GM23338 (cell line): ENCODE results near the gene IGF2R. TPM values are rescaled to one million over a fixed set of nuclear protein-coding genes. Genes with fewer than 3 reads are reported as not detected.

Source experiments
- ATAC-seq: fragments of 200-7000 bp; cut with Tn5 transposase; 3 replicates; pipeline ENCODE4 v1.9.1; 2020
- DNase-seq: peaks from one replicate; pipeline ENCODE4 v3.0.0-alpha.2; 2015; ENCODE audit warnings: low spot score
- H2AFZ ChIP-seq: fragments of 200-600 bp; sonication (generic); 2 replicates; pipeline ENCODE4 v1.8.0; 2016; ENCODE audit warnings: antibody characterized with exemption, mild to moderate bottlenecking, moderate library complexity
- H3F3A ChIP-seq: fragments of 200-600 bp; sonication (generic); replicated peaks from 2 replicates; pipeline ENCODE4 v1.8.0; 2017; ENCODE audit warnings: antibody characterized with exemption, mixed run types, low read depth
- H3K27ac ChIP-seq: fragments of 200-600 bp; sonication (generic); 2 replicates; pipeline ENCODE4 v1.6.1; 2016; ENCODE audit warnings: low read depth
- H3K27me3 ChIP-seq: fragments of 200-600 bp; sonication (generic); 2 replicates; pipeline ENCODE4 v1.8.0; 2016; ENCODE audit warnings: mild to moderate bottlenecking, mixed run types, moderate library complexity; ENCODE audit not compliant: insufficient read depth
- H3K36me3 ChIP-seq: fragments of 200-600 bp; sonication (generic); 2 replicates; pipeline ENCODE4 v1.8.0; 2016; ENCODE audit warnings: mild to moderate bottlenecking; ENCODE audit not compliant: insufficient read depth
- H3K4me1 ChIP-seq: fragments of 200-600 bp; sonication (generic); 2 replicates; pipeline ENCODE4 v1.8.0; 2016; ENCODE audit warnings: mild to moderate bottlenecking, moderate library complexity; ENCODE audit not compliant: insufficient read depth
- H3K4me2 ChIP-seq: fragments of 200-600 bp; sonication (generic); 2 replicates; pipeline ENCODE4 v1.7.1; 2017; ENCODE audit warnings: mixed run types
- H3K4me3 ChIP-seq: fragments of 200-600 bp; sonication (generic); 2 replicates; pipeline ENCODE4 v1.6.1; 2016; ENCODE audit warnings: mixed run types
- H3K79me2 ChIP-seq: fragments of 200-600 bp; sonication (generic); replicated peaks from 2 replicates; pipeline ENCODE4 v1.8.0; 2017; ENCODE audit warnings: mild to moderate bottlenecking; ENCODE audit not compliant: insufficient read depth
- H3K9me2 ChIP-seq: fragments of 200-600 bp; sonication (generic); 2 replicates; pipeline ENCODE4 v1.8.0; 2017; ENCODE audit not compliant: insufficient read depth
- H4K20me1 ChIP-seq: fragments of 200-600 bp; sonication (generic); replicated peaks from 2 replicates; pipeline ENCODE4 v1.8.0; 2017; ENCODE audit warnings: mild to moderate bottlenecking; ENCODE audit not compliant: insufficient read depth
- H3K27ac Mint-ChIP-seq: 2 replicates; pipeline ENCODE4 v1.8.0; 2020; ENCODE audit warnings: inconsistent platforms, mild to moderate bottlenecking, moderate library complexity, mixed read lengths
- H3K27me3 Mint-ChIP-seq: 3 replicates; pipeline ENCODE4 v1.8.0; 2022; ENCODE audit warnings: low read depth, mild to moderate bottlenecking, moderate library complexity, mixed read lengths, inconsistent platforms; ENCODE audit not compliant: insufficient read depth, poor library complexity
- H3K36me3 Mint-ChIP-seq: 3 replicates; pipeline ENCODE4 v1.8.0; 2021; ENCODE audit warnings: low read depth, mild to moderate bottlenecking, inconsistent platforms, moderate library complexity, mixed read lengths
- H3K4me1 Mint-ChIP-seq: 3 replicates; pipeline ENCODE4 v1.8.0; 2020; ENCODE audit warnings: mild to moderate bottlenecking, inconsistent platforms, mixed read lengths
- H3K4me3 Mint-ChIP-seq: 3 replicates; pipeline ENCODE4 v1.8.0; 2021; ENCODE audit warnings: moderate library complexity, mild to moderate bottlenecking, inconsistent platforms, mixed read lengths
- H3K9me3 Mint-ChIP-seq: 3 replicates; pipeline ENCODE4 v1.8.0; 2020; ENCODE audit warnings: moderate library complexity, mild to moderate bottlenecking, inconsistent platforms, mixed read lengths
- NANOG ChIP-seq: IDR thresholded peaks from 2 replicates; pipeline ENCODE4 v1.6.1; 2016; ENCODE audit warnings: antibody characterized with exemption, borderline replicate concordance
- ZNF114 ChIP-seq: fragments of 250-450 bp; sonication (Bioruptor Pico); IDR thresholded peaks from 2 replicates; pipeline ENCODE4 v1.5.0; 2020; ENCODE audit warnings: mild to moderate bottlenecking, moderate library complexity
- ZNF331 ChIP-seq: fragments of 250-450 bp; sonication (Bioruptor Pico); IDR thresholded peaks from 2 replicates; pipeline ENCODE4 v1.5.0; 2020; ENCODE audit warnings: low read depth, mild to moderate bottlenecking, moderate library complexity
- polyA plus RNA-seq: library from polyadenylated mRNA; unstranded; fragments of >200 nt; fragmentation: Nextera tagmentation; extraction: Ambion mirVana; gene quantifications from 2 replicates; pipeline ENCODE4 v1.2.1, GENCODE V29; 2016
- total RNA-seq: library from RNA; depleted of rRNA; stranded (reverse); fragments of >200 nt; shearing (Covaris generic); gene quantifications from 2 replicates; pipeline ENCODE4 v1.2.3, GENCODE V29; 2014
- TF ChIP-seq, protein P1 (sequence below): fragments of 250-450 bp; sonication (Bioruptor Pico); IDR thresholded peaks from 2 replicates; pipeline ENCODE4 v1.5.0; 2020; ENCODE audit warnings: mild to moderate bottlenecking, moderate library complexity
- TF ChIP-seq, protein P2 (sequence below), 2 experiments: fragments of 200-600 bp in 1 of 2; sonication (generic) in 1 of 2; conservative IDR thresholded peaks; 2 replicates each; pipeline versions ENCODE4 v1.5.1 to v1.6.1; 2016 to 2017; ENCODE audit warnings: antibody characterized with exemption in 2 of 2, low read depth in 2 of 2, mild to moderate bottlenecking in 2 of 2, moderate library complexity in 1 of 2
- TF ChIP-seq, protein P3 (sequence below): IDR thresholded peaks from 2 replicates; pipeline ENCODE4 v1.6.1; 2016; ENCODE audit warnings: antibody characterized with exemption

Gene IGF2R
- total and polyA plus RNA-seq, 2 experiments from 2014 or later: 12.5 to 76.4 TPM

DNA sequence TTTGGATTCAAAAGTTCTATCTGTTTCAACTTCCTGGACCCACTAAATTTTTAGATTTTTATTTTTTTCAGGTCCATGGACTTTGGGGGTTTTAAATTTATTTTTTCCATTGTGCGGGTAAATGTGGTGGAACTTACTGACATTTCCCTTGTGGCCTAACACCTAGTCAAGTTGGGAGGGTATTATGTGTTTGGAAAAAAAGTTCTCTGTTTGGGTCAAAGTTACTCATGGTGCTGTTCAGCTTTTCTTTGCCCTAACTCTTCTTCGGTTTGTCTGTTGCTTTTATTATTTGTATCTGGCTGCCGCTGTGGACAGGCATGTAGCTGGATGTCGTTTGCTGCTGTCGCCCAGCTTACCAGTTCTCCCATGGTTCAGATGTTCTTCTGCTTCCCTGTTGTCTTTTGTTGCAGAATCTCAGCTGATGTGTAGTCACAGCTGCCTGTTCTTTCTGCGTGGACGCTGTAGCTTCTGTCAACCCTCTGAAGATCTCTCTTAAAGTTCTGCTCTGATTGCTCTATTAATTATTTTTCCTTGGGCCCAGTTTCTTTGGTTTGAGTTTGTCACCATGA is 7.9 kb downstream of the IGF2R start:
- H3K27me3 Mint-ChIP-seq: peaks cover 14% of the 10 kb centered on the region
- Histone ChIP-seq H3K79me2 (peaks cover 100% of the 10 kb centered on the region), H3K4me2 (peak overlapping the region; percentile 28; the same call in 1 of the 2 replicates), H3K9me2 (no peaks in the 10 kb centered on the region), H3K27ac (no peak overlapping the region; the same call in 1 of the 2 replicates), H3K36me3 (no peaks in the 10 kb centered on the region), H3K27me3 (no peaks in the 10 kb centered on the region), H4K20me1 (peaks cover 52% of the 10 kb centered on the region), H3K4me1 (peaks cover 74% of the 10 kb centered on the region), H2AFZ (no peak overlapping the region), H3K4me3 (no peak overlapping the region), H3F3A (no peaks in the 10 kb centered on the region)
- peaks cover 89% of the 10 kb centered on the region for H3K4me1 Mint-ChIP-seq
- 0 out of 2 replicates have a peak overlapping the region, but pooled peaks have one; percentile 4 for H3K27ac Mint-ChIP-seq
- TF ChIP-seq NANOG (no peak), ZNF331 (CRISPR knock-in tag) (no peak), ZNF114 (CRISPR knock-in tag) (no peak)
- TF ChIP-seq, protein P1, sequence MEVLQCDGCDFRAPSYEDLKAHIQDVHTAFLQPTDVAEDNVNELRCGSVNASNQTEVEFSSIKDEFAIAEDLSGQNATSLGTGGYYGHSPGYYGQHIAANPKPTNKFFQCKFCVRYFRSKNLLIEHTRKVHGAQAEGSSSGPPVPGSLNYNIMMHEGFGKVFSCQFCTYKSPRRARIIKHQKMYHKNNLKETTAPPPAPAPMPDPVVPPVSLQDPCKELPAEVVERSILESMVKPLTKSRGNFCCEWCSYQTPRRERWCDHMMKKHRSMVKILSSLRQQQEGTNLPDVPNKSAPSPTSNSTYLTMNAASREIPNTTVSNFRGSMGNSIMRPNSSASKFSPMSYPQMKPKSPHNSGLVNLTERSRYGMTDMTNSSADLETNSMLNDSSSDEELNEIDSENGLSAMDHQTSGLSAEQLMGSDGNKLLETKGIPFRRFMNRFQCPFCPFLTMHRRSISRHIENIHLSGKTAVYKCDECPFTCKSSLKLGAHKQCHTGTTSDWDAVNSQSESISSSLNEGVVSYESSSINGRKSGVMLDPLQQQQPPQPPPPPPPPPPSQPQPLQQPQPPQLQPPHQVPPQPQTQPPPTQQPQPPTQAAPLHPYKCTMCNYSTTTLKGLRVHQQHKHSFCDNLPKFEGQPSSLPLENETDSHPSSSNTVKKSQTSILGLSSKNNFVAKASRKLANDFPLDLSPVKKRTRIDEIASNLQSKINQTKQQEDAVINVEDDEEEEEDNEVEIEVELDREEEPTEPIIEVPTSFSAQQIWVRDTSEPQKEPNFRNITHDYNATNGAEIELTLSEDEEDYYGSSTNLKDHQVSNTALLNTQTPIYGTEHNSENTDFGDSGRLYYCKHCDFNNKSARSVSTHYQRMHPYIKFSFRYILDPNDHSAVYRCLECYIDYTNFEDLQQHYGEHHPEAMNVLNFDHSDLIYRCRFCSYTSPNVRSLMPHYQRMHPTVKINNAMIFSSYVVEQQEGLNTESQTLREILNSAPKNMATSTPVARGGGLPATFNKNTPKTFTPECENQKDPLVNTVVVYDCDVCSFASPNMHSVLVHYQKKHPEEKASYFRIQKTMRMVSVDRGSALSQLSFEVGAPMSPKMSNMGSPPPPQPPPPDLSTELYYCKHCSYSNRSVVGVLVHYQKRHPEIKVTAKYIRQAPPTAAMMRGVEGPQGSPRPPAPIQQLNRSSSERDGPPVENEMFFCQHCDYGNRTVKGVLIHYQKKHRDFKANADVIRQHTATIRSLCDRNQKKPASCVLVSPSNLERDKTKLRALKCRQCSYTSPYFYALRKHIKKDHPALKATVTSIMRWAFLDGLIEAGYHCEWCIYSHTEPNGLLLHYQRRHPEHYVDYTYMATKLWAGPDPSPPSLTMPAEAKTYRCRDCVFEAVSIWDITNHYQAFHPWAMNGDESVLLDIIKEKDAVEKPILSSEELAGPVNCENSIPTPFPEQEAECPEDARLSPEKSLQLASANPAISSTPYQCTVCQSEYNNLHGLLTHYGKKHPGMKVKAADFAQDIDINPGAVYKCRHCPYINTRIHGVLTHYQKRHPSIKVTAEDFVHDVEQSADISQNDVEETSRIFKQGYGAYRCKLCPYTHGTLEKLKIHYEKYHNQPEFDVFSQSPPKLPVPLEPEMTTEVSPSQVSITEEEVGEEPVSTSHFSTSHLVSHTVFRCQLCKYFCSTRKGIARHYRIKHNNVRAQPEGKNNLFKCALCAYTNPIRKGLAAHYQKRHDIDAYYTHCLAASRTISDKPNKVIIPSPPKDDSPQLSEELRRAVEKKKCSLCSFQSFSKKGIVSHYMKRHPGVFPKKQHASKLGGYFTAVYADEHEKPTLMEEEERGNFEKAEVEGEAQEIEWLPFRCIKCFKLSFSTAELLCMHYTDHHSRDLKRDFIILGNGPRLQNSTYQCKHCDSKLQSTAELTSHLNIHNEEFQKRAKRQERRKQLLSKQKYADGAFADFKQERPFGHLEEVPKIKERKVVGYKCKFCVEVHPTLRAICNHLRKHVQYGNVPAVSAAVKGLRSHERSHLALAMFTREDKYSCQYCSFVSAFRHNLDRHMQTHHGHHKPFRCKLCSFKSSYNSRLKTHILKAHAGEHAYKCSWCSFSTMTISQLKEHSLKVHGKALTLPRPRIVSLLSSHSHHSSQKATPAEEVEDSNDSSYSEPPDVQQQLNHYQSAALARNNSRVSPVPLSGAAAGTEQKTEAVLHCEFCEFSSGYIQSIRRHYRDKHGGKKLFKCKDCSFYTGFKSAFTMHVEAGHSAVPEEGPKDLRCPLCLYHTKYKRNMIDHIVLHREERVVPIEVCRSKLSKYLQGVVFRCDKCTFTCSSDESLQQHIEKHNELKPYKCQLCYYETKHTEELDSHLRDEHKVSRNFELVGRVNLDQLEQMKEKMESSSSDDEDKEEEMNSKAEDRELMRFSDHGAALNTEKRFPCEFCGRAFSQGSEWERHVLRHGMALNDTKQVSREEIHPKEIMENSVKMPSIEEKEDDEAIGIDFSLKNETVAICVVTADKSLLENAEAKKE (CRISPR knock-in tag): no peak
- TF ChIP-seq, protein P2, sequence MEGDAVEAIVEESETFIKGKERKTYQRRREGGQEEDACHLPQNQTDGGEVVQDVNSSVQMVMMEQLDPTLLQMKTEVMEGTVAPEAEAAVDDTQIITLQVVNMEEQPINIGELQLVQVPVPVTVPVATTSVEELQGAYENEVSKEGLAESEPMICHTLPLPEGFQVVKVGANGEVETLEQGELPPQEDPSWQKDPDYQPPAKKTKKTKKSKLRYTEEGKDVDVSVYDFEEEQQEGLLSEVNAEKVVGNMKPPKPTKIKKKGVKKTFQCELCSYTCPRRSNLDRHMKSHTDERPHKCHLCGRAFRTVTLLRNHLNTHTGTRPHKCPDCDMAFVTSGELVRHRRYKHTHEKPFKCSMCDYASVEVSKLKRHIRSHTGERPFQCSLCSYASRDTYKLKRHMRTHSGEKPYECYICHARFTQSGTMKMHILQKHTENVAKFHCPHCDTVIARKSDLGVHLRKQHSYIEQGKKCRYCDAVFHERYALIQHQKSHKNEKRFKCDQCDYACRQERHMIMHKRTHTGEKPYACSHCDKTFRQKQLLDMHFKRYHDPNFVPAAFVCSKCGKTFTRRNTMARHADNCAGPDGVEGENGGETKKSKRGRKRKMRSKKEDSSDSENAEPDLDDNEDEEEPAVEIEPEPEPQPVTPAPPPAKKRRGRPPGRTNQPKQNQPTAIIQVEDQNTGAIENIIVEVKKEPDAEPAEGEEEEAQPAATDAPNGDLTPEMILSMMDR (conservative IDR thresholded peaks at IDR 0.05; ENCODE audit: low read depth in 2 of 2): no peak
- TF ChIP-seq, protein P3, sequence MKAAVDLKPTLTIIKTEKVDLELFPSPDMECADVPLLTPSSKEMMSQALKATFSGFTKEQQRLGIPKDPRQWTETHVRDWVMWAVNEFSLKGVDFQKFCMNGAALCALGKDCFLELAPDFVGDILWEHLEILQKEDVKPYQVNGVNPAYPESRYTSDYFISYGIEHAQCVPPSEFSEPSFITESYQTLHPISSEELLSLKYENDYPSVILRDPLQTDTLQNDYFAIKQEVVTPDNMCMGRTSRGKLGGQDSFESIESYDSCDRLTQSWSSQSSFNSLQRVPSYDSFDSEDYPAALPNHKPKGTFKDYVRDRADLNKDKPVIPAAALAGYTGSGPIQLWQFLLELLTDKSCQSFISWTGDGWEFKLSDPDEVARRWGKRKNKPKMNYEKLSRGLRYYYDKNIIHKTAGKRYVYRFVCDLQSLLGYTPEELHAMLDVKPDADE: no peak
- no peak for ATAC-seq
- no peak overlapping the region; the same call in 2 of the 3 replicates for H3K4me3 Mint-ChIP-seq
- no peaks in the 10 kb centered on the region for H3K9me3 Mint-ChIP-seq
- no peak for DNase-seq
- H3K36me3 Mint-ChIP-seq: no peaks in the 10 kb centered on the region
